OCI-LY1 (cell line): ENCODE results near the gene CPTP.

ENCODE experiments used
- EZH2 ChIP-seq: fragments of 200-600 bp; sonication (generic), shearing (Covaris generic); IDR thresholded peaks from 2 replicates; pipeline ENCODE4 v1.8.0; 2017; ENCODE audit warnings: borderline replicate concordance, mixed run types, mild to moderate bottlenecking, antibody characterized with exemption, low read length, moderate library complexity, mixed read lengths
- TF ChIP-seq, protein P1 (sequence below): fragments of 200-600 bp; sonication (generic), shearing (Covaris generic); IDR thresholded peaks from 2 replicates; pipeline ENCODE4 v1.5.1; 2017; ENCODE audit warnings: mild to moderate bottlenecking, antibody characterized with exemption, low read length, moderate library complexity, mixed read lengths

DNA sequence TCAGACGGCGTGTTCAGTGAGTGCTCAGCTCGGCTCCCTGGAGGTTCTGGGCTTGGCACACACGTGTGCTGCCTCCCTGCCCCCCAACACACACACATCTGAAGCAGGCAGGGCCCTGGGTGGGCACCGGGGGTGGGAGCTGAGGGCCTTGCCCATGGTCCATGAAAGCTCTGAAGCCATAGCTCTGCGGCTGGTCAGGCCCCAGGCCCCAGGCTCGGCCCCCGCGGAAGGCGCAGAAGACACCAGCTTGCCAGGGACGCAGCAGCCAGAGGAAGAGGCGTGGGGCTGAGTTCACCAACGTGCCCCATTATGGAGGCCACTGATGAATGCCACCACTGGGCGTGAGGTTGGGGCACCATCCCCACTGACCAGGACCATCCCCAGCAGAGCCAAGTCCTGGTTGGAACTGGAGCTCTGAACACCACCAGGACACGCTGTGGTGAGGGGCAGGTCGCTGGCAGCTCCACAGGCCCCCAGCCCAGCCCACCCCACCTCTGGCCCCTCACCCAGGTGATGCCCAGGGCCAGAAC is 46.2 kb downstream of the CPTP start:
- TF ChIP-seq, protein P1, sequence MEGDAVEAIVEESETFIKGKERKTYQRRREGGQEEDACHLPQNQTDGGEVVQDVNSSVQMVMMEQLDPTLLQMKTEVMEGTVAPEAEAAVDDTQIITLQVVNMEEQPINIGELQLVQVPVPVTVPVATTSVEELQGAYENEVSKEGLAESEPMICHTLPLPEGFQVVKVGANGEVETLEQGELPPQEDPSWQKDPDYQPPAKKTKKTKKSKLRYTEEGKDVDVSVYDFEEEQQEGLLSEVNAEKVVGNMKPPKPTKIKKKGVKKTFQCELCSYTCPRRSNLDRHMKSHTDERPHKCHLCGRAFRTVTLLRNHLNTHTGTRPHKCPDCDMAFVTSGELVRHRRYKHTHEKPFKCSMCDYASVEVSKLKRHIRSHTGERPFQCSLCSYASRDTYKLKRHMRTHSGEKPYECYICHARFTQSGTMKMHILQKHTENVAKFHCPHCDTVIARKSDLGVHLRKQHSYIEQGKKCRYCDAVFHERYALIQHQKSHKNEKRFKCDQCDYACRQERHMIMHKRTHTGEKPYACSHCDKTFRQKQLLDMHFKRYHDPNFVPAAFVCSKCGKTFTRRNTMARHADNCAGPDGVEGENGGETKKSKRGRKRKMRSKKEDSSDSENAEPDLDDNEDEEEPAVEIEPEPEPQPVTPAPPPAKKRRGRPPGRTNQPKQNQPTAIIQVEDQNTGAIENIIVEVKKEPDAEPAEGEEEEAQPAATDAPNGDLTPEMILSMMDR = no peak
- TF ChIP-seq EZH2 = no peak
